GM08714 (cell line): ENCODE results near the gene GLIS1.

Experiments used
- H3K4me3 ChIP-seq: fragments of 200-500 bp; sonication (Bioruptor generic); 2 replicates; pipeline ENCODE4 v1.5.1; 2014; ENCODE audit warnings: mild to moderate bottlenecking, low read length, inconsistent platforms
- ZNF274 ChIP-seq: IDR thresholded peaks from 2 replicates; pipeline ENCODE4 v1.6.1; 2012; ENCODE audit warnings: mild to moderate bottlenecking, low read depth, low read length

GLIS1 gene

DNA sequence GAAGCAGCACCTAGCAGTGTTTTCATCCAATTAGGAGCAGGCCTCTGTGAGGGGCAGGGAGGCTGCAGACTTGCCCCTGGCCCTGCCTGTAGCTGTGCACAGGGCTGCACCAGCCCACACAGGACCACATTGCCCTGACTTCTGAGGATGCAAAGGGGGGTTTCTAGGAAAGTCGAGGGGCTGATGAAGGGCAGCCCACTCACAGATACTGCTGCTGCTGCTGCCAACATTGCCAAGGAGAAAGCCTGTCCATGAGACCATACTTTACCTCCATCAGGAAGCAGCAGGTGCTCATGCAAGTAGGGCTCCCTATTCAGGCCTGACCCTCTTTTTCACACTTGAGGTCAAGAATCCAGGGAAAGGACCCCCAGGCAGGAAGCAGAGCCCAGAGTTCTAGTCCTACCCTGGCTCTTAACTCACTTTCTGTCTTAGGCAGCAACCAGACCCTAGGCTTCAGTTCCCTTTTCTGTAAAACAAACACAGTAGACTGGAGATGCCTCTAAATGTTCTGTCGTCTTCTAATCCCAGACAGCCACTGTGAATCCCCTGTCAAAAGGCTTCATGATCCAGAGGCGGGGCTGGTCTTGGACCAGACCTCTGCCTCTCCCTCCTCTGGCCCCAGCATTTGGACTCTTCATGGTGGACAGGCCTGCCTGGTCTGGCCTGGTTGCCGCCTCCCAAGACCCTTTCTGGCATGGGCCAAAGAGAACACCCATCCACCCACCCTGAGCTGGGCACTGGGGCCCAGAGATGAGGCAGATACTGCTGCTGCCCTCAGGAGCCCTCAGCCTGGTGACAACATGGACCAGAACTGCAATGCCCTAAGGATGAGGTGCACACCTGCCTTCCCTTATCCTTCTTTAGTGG lies 120.2 kb downstream of the GLIS1 start:
- TF ChIP-seq ZNF274 = no peak
- no peak overlapping the region for H3K4me3 ChIP-seq

GRCh38 chr1:53617851-53618499 lies 121.0 kb downstream of the GLIS1 start:
- no peak for TF ChIP-seq ZNF274

GRCh38 chr1:53617382-53617781 lies 121.6 kb downstream of the GLIS1 start:
- no peak for TF ChIP-seq ZNF274
- H3K4me3 ChIP-seq = no peak overlapping the region

More at GRCh38 chr1:53617851-53618499, 121.0 kb downstream of the GLIS1 start:
- H3K4me3 ChIP-seq = no peak overlapping the region

DNA sequence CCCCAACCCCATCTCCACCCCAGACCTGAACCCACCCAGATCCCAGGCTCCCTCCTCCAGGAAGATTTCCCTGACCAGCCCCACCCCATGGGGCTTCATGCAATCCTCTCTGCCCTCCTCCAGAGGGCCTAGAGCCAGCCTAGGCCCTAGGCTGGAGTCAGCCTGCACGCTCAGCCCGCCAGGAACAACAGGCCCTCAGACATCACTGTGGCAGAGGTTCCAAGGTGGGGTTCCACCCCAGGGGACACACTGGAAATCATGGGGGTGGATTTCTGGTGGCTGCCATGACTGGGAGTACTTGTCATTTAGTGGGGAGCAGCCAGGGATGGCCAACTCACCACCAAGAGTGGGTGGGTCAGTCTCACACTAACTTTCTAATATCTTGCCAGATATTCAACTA lies 122.0 kb downstream of the GLIS1 start:
- no peak for TF ChIP-seq ZNF274
- H3K4me3 ChIP-seq = no peak overlapping the region

- TF ChIP-seq ZNF274 = no peak
- no peak overlapping the region for H3K4me3 ChIP-seq
Observed at GRCh38 chr1:53616511-53616910, 122.5 kb downstream of the GLIS1 start.

DNA sequence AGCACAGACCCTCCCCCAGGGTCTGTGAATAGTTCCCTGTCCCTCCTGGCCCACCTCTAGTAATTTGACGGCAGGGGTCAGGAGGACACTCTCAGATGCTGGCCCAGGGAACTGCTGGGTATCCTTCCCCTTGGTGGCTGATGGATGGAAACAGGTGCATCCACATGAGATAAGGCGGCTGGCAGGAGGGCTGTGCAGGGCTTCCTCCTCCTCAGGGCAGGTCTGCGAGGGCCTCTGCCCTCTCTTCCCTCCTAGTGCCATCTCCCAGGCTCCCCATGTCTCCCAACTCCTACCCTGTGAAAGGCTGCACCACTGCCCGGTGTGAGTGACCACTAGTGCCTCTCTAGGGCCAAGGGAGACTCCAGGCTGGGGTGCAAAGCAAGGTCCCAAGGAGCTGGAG lies 123.9 kb downstream of the GLIS1 start:
- no peak for TF ChIP-seq ZNF274

DNA sequence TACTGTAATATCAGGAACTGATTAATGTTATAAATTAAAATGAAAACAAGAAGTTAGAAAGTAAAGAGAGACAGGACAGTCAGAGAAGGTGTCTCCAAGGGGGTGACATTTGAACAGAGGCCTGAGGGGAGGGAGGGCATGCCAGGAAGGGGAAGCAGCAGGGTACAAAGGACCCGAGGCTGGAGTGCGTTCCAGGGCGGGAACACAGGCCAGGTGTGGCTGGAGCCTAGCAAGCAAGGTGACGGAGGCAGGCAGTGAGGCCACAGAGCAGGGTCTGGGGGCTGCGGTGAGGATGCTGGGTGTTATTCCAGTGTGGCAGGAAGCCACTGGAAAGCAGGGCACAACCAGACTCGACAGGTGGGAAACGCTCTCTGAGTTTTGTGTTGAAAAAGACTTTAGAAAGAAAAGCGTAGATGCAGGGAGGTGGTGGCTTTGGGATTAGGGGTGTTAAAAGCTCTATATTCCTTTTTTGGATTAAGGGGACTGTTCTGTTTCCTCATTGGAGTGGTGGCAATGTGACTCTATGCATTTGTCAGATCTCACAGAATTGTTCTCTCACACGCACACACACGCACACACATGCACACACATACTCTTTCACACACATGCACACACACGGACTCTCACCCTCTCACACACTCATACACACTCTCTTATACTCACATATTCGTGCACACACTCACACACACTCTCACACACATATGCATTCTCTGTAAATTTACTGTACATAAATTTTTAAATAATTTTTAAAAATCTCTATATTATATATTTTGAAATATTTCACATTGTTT lies 124.5 kb downstream of the GLIS1 start:
- no peak overlapping the region for H3K4me3 ChIP-seq
- no peak for TF ChIP-seq ZNF274

More for the DNA sequence above, 123.9 kb downstream of the GLIS1 start:
- H3K4me3 ChIP-seq = no peak overlapping the region

- H3K4me3 ChIP-seq = no peak overlapping the region
- TF ChIP-seq ZNF274 = no peak
Observed at GRCh38 chr1:53608676-53609075, 130.3 kb downstream of the GLIS1 start.

DNA sequence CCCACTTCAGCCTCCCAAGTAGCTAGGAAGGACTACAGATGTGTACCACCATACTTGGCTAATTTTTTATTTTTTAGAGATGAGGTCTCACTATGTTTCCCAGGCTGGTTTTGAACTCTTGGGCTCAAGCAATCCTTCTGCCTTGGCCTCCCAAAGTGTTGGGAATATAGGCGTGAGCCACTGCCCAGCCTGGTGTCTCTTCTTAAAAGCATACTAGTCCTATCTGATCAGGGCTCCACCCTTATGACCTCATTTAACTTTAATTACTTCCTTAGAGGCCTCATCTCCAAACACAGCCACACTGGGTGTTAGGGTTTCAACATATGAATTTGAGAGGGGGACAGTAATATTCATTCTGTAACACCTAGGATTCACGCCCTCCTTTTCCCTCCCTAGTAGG lies 130.9 kb downstream of the GLIS1 start:
- H3K4me3 ChIP-seq = no peak overlapping the region
- no peak for TF ChIP-seq ZNF274

DNA sequence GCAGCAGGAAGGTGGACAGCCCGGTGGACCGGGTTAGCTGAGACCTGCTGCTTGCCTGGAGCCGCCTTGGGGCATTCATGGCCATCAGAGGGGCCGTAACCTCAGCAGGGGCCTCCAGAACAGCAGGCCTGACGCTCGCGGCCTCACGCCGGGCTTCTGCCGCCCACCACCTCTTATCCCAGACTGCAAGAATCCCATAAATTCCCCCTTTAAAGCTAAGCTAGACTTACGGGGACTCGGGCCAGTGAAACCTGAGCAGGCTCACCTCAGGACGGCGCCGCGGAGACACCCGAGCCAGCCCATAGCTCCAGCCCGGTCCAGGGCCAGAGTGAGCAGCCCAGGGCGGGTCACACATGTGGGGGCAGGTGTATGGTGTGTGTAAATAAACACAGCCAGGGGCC lies 132.3 kb downstream of the GLIS1 start:
- TF ChIP-seq ZNF274 = no peak
- no peak overlapping the region for H3K4me3 ChIP-seq

DNA sequence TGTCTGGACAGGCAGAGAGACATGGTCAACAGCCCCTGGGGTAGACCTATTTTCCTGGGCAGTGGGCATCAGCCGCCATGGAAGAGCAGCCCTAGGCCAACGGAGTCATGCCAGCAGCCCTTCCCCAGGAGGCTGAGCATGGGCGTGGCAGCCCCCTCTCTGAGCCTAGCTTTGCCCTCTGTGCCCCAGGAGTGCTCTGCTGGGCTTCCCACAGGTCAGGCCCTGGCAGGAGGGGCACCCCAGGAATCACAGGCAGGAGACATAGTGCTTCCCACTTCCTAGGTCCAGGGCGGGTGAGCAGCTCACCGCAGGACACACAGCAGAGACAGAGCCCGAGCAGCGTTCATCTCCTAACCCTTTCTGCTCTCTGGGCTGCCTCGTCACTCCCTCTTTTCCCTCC lies 132.8 kb downstream of the GLIS1 start:
- no peak overlapping the region for H3K4me3 ChIP-seq
- TF ChIP-seq ZNF274 = no peak

DNA sequence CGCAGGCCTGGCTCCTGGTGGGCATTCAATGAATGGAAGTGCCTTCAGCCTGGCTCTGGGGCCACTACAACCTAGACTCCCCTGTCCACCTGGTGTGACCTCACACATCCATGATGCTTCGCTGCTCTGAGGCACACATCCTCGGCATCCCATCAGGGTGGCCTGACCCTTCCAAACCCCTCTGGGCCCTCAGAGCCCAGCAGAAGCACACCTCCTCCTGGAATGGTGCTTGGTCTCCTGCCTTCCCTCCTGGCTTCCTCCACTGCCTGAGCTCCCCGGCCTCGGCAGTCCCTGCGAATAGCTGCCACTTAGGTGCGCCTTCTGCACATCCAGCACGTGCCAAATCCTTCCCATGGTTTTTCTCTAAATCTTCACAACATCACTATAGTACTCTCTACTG lies 133.8 kb downstream of the GLIS1 start:
- no peak for TF ChIP-seq ZNF274
- H3K4me3 ChIP-seq = no peak overlapping the region

DNA sequence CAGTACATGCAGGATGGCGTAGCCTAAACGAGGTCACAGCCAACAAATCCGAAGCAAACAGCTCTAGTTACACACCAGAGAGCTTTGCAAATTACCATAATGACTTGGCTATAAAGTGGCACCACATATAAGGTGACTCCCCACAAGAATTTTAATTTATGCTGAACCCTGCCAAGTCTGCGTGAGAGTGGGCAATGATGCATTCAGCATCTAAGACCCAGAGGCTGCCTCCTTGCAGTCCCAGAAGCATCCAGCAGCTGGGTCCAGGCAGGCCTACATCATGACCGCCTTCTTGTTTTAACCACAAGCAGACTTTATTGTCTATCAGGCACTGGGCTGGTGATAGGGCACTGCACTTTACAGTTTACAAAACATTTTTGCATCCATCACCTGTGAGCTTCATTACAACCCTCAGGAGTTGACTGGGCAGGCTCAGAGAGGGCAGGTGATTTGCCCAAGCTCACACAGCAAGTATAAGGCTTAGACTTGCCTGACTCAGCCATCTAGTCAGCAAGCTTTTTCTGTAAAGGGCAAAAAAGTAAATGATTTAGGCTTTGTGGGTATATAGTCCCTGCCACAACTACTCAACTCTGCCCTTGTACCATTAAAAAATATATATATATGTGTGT lies 134.6 kb downstream of the GLIS1 start:
- no peak overlapping the region for H3K4me3 ChIP-seq
- no peak for TF ChIP-seq ZNF274

- no peak for TF ChIP-seq ZNF274
Observed at GRCh38 chr1:53603431-53603830, 135.5 kb downstream of the GLIS1 start.

More at GRCh38 chr1:53603431-53603830, 135.5 kb downstream of the GLIS1 start:
- no peak overlapping the region for H3K4me3 ChIP-seq
